IPS-NIHi11 (cell line): ENCODE results near the gene SLC35F5.
"Not testable (repeated sequence)": the region's sequence is repeated elsewhere in the genome, so short reads cannot be mapped to it uniquely, and the experiment has no call there.

Experiments
- DNase-seq: peaks from one replicate; pipeline ENCODE4 v3.0.0; 2012; ENCODE audit warnings: mixed read lengths, low spot score

The SLC35F5 gene

GRCh38 chr2:113755835-113756354 lies 547 bp downstream of the SLC35F5 start:
- no peak for DNase-seq

- DNase-seq, result no peak
Measured at GRCh38 chr2:113755035-113755834, 1.2 kb downstream of the SLC35F5 start.

GRCh38 chr2:113754160-113754559 lies 2.3 kb downstream of the SLC35F5 start:
- DNase-seq, result no peak

GRCh38 chr2:113750385-113750784 lies 6.1 kb downstream of the SLC35F5 start:
- no peak for DNase-seq

GRCh38 chr2:113741091-113741490 lies 15.4 kb downstream of the SLC35F5 start:
- DNase-seq, result no peak

- DNase-seq, result no peak
Measured at GRCh38 chr2:113739849-113740248, 16.6 kb downstream of the SLC35F5 start.

- DNase-seq, result no peak
Measured at GRCh38 chr2:113734185-113734584, 22.3 kb downstream of the SLC35F5 start.

GRCh38 chr2:113724010-113724409 lies 32.4 kb downstream of the SLC35F5 start:
- DNase-seq, result no peak

- DNase-seq, result no peak
Measured at GRCh38 chr2:113723411-113723810, 33.0 kb downstream of the SLC35F5 start.

- peak; percentile 14 for DNase-seq
Measured at GRCh38 chr2:113720167-113720566, 36.3 kb downstream of the SLC35F5 start.

- no peak for DNase-seq
Measured at GRCh38 chr2:113716291-113716690, 40.2 kb downstream of the SLC35F5 start.

- DNase-seq, result no peak
Measured at GRCh38 chr2:113712941-113713340, 43.5 kb downstream of the SLC35F5 start.

GRCh38 chr2:113711851-113712250 lies 44.6 kb downstream of the SLC35F5 start:
- peak; percentile 28 for DNase-seq

GRCh38 chr2:113709022-113709421 lies 47.4 kb downstream of the SLC35F5 start:
- DNase-seq, result no peak

GRCh38 chr2:113707106-113707505 lies 49.3 kb downstream of the SLC35F5 start:
- no peak for DNase-seq

GRCh38 chr2:113705982-113706523 lies 50.4 kb downstream of the SLC35F5 start:
- DNase-seq, result no peak

- DNase-seq, result not testable (repeated sequence)
Measured at GRCh38 chr2:113704300-113704993, 52.0 kb downstream of the SLC35F5 start.

GRCh38 chr2:113703386-113704299 lies 52.8 kb downstream of the SLC35F5 start:
- no peak for DNase-seq

GRCh38 chr2:113700186-113700841 lies 56.1 kb downstream of the SLC35F5 start:
- peak; percentile 29 for DNase-seq

- no peak for DNase-seq
Measured at GRCh38 chr2:113698892-113699447, 57.5 kb downstream of the SLC35F5 start.

- not testable (repeated sequence) for DNase-seq
Measured at GRCh38 chr2:113698251-113698650, 58.2 kb downstream of the SLC35F5 start.
